H9 (cell line): ENCODE results near the gene KRTAP10-3. TPM values are rescaled to one million over a fixed set of nuclear protein-coding genes. Genes with fewer than 3 reads are reported as not detected.

ENCODE experiments used
- DNase-seq: peaks from one replicate; pipeline ENCODE4 v3.0.0-alpha.2; 2017
- H2AFZ ChIP-seq: one replicate; pipeline ENCODE4 v1.6.1; 2013; ENCODE audit warnings: mild to moderate bottlenecking, low read length, control low read depth, moderate library complexity
- H2AK5ac ChIP-seq: 2 replicates; pipeline ENCODE4 v1.6.1; 2013; ENCODE audit warnings: low read length, control low read depth, mixed read lengths; ENCODE audit not compliant: insufficient read length
- H2BK120ac ChIP-seq: one replicate; pipeline ENCODE4 v1.6.1; 2013; ENCODE audit warnings: low read depth, mild to moderate bottlenecking, low read length, control low read depth, inconsistent platforms; ENCODE audit not compliant: poor library complexity, severe bottlenecking
- H2BK12ac ChIP-seq: 2 replicates; pipeline ENCODE4 v1.6.1; 2013; ENCODE audit warnings: low read length, control low read depth, mixed read lengths, low read depth; ENCODE audit not compliant: insufficient read length
- H2BK15ac ChIP-seq: 2 replicates; pipeline ENCODE4 v1.6.1; 2013; ENCODE audit warnings: low read depth, low read length, control low read depth
- H2BK20ac ChIP-seq: one replicate; pipeline ENCODE4 v1.6.1; 2013; ENCODE audit warnings: low read depth, mild to moderate bottlenecking, low read length, control low read depth, inconsistent platforms; ENCODE audit not compliant: poor library complexity, severe bottlenecking
- H2BK5ac ChIP-seq: 2 replicates; pipeline ENCODE4 v1.6.1; 2013; ENCODE audit warnings: low read length, control low read depth, mixed read lengths; ENCODE audit not compliant: insufficient read length
- H3K14ac ChIP-seq: 2 replicates; pipeline ENCODE4 v1.6.1; 2013; ENCODE audit warnings: low read length, control low read depth; ENCODE audit not compliant: insufficient read depth
- H3K18ac ChIP-seq: 2 replicates; pipeline ENCODE4 v1.6.1; 2013; ENCODE audit warnings: low read depth, mild to moderate bottlenecking, mixed read lengths, low read length, control low read depth; ENCODE audit not compliant: insufficient read length
- H3K23ac ChIP-seq: 2 replicates; pipeline ENCODE4 v1.6.1; 2013; ENCODE audit warnings: low read length, control low read depth, mixed read lengths, low read depth; ENCODE audit not compliant: insufficient read length
- H3K23me2 ChIP-seq: 2 replicates; pipeline ENCODE4 v1.6.1; 2013; ENCODE audit warnings: low read depth, mild to moderate bottlenecking, mixed read lengths, low read length, control low read depth; ENCODE audit not compliant: insufficient read length, poor library complexity, severe bottlenecking
- H3K27ac ChIP-seq: 2 replicates; pipeline ENCODE4 v1.5.1; 2013; ENCODE audit warnings: low read length, control low read depth, mixed read lengths, low read depth; ENCODE audit not compliant: insufficient read length
- H3K27me3 ChIP-seq: 2 replicates; pipeline ENCODE4 v1.6.1; 2013; ENCODE audit warnings: low read length, control low read depth, inconsistent platforms; ENCODE audit not compliant: insufficient read depth
- H3K4ac ChIP-seq: 2 replicates; pipeline ENCODE4 v1.6.1; 2013; ENCODE audit warnings: low read depth, mild to moderate bottlenecking, control low read depth, inconsistent platforms, low read length, moderate library complexity
- H3K4me1 ChIP-seq: 2 replicates; pipeline ENCODE4 v1.6.1; 2013; ENCODE audit warnings: low read length, control low read depth, inconsistent platforms; ENCODE audit not compliant: insufficient read depth
- H3K4me2 ChIP-seq: 2 replicates; pipeline ENCODE4 v1.6.1; 2013; ENCODE audit warnings: low read length, control low read depth, mixed read lengths; ENCODE audit not compliant: insufficient read length, insufficient read depth
- H3K56ac ChIP-seq: 2 replicates; pipeline ENCODE4 v1.6.1; 2013; ENCODE audit warnings: low read depth, mild to moderate bottlenecking, mixed read lengths, low read length, control low read depth; ENCODE audit not compliant: insufficient read length
- H3K79me1 ChIP-seq: 2 replicates; pipeline ENCODE4 v1.6.1; 2013; ENCODE audit warnings: low read depth, mild to moderate bottlenecking, moderate library complexity, low read length, control low read depth, inconsistent platforms; ENCODE audit not compliant: insufficient read depth, poor library complexity, severe bottlenecking
- H3K79me2 ChIP-seq: 2 replicates; pipeline ENCODE4 v1.6.1; 2013; ENCODE audit warnings: low read length, control low read depth, inconsistent platforms; ENCODE audit not compliant: insufficient read depth
- H3K9ac ChIP-seq: 2 replicates; pipeline ENCODE4 v1.6.1; 2013; ENCODE audit warnings: low read length, control low read depth, mixed read lengths; ENCODE audit not compliant: insufficient read length; ENCODE audit errors: extremely low read depth
- H3K9me3 ChIP-seq: one replicate; pipeline ENCODE4 v1.6.1; 2013; ENCODE audit warnings: low read depth, low read length, inconsistent platforms; ENCODE audit not compliant: control insufficient read depth
- H3T11ph ChIP-seq: one replicate; pipeline ENCODE4 v1.6.1; 2013; ENCODE audit warnings: mild to moderate bottlenecking, low read length, control low read depth, inconsistent platforms
- H4K20me1 ChIP-seq: one replicate; pipeline ENCODE4 v1.6.1; 2013; ENCODE audit not compliant: control insufficient read depth, insufficient read length, insufficient read depth
- H4K5ac ChIP-seq: 2 replicates; pipeline ENCODE4 v1.6.1; 2013; ENCODE audit warnings: low read depth, mild to moderate bottlenecking, mixed read lengths, low read length, control low read depth; ENCODE audit not compliant: insufficient read length
- H4K8ac ChIP-seq: replicated peaks from 2 replicates; pipeline ENCODE4 v1.6.1; 2013; ENCODE audit warnings: low read length, control low read depth, mixed read lengths, low read depth; ENCODE audit not compliant: insufficient read length
- H4K91ac ChIP-seq: 2 replicates; pipeline ENCODE4 v1.6.1; 2013; ENCODE audit warnings: low read depth, mild to moderate bottlenecking, moderate library complexity, mixed read lengths, low read length, control low read depth; ENCODE audit not compliant: insufficient read length
- H3K27ac Mint-ChIP-seq, 3 experiments: 2 replicates in 2 of 3; 3 replicates in 1 of 3; pipeline ENCODE4 v1.8.0; 2020 to 2021; ENCODE audit warnings: mixed read lengths in 3 of 3, mild to moderate bottlenecking in 1 of 3, moderate library complexity in 1 of 3
- H3K27me3 Mint-ChIP-seq: 2 replicates; pipeline ENCODE4 v1.8.0; 2021; ENCODE audit warnings: low read depth, mild to moderate bottlenecking, moderate library complexity, mixed read lengths
- H3K36me3 Mint-ChIP-seq, 3 experiments: 2 replicates in 2 of 3; 3 replicates in 1 of 3; pipeline ENCODE4 v1.8.0; 2020 to 2021; ENCODE audit warnings: low read depth in 3 of 3, mixed read lengths in 3 of 3; ENCODE audit not compliant: insufficient read depth in 1 of 3
- H3K4me1 Mint-ChIP-seq, 2 experiments: 2 replicates each; pipeline ENCODE4 v1.8.0; 2020; ENCODE audit warnings: mixed read lengths in 2 of 2
- H3K4me3 Mint-ChIP-seq, 2 experiments: 2 replicates in 1 of 2; 3 replicates in 1 of 2; pipeline ENCODE4 v1.8.0; 2020 to 2021; ENCODE audit warnings: mild to moderate bottlenecking in 2 of 2, mixed read lengths in 2 of 2, moderate library complexity in 1 of 2
- H3K9me3 Mint-ChIP-seq, 2 experiments: 2 replicates in 1 of 2; 3 replicates in 1 of 2; pipeline ENCODE4 v1.8.0; 2020; ENCODE audit warnings: mild to moderate bottlenecking in 2 of 2, mixed read lengths in 2 of 2, moderate library complexity in 1 of 2
- CTCF ChIP-seq: fragments of 200-600 bp; sonication (generic); conservative IDR thresholded peaks from 3 replicates; pipeline ENCODE4 v1.8.0; 2021; ENCODE audit warnings: antibody characterized with exemption, mild to moderate bottlenecking
- whole genome bisulfite sequencing: extraction: QIAGEN DNeasy Blood & Tissue Kit; methylation state at CpG from one replicate; pipeline ENCODE4 v1.1.7; 2013; ENCODE audit warnings: missing lambda C conversion rate, low lambda C conversion rate, mixed read lengths; ENCODE audit not compliant: insufficient read length; ENCODE audit errors: extremely low coverage; 5-methylcytosine and 5-hydroxymethylcytosine counted together
- total RNA-seq: library from RNA; stranded (reverse); gene quantifications from 2 replicates; pipeline ENCODE4 v1.2.1, GENCODE V29; 2021

The KRTAP10-3 gene
- total RNA-seq, 1 experiment from 2014 or later: not detected

- no peak overlapping the region for H3K4me3 Mint-ChIP-seq
- no peak for TF ChIP-seq CTCF
- Histone ChIP-seq H3K27me3 (no peaks in the 10 kb centered on the region), H2BK120ac (no peak overlapping the region), H3K79me2 (no peaks in the 10 kb centered on the region), H3K27ac (no peak overlapping the region), H3K4me1 (no peaks in the 10 kb centered on the region), H2BK12ac (no peak overlapping the region), H3K4me2 (no peak overlapping the region), H3K9me3 (no peaks in the 10 kb centered on the region), H3K4ac (no peak overlapping the region), H4K20me1 (no peaks in the 10 kb centered on the region), H3K56ac (no peak overlapping the region), H2BK20ac (no peak overlapping the region), H2BK15ac (no peak overlapping the region), H3K23ac (no peak overlapping the region), H3K23me2 (no peaks in the 10 kb centered on the region), H3K14ac (no peak overlapping the region), H3K18ac (no peak overlapping the region), H3T11ph (no peak overlapping the region), H2AFZ (no peak overlapping the region), H4K5ac (no peak overlapping the region), H3K79me1 (no peaks in the 10 kb centered on the region), H4K8ac (no peak overlapping the region), H2AK5ac (no peak overlapping the region), H2BK5ac (no peak overlapping the region), H4K91ac (no peak overlapping the region), H3K9ac (no peak overlapping the region)
- peaks cover 3 to 33% (median 15%) of the 10 kb centered on the region in 3 experiments; a peak in 6 of 7 replicates for H3K36me3 Mint-ChIP-seq
- H3K4me1 Mint-ChIP-seq: peaks cover 9 to 24% of the 10 kb centered on the region in 2 experiments
- H3K9me3 Mint-ChIP-seq: peaks cover 24 to 30% of the 10 kb centered on the region in 2 experiments
- WGBS: no CpG with 5 or more reads among the region's 10 CpGs
- peaks cover 22% of the 10 kb centered on the region for H3K27me3 Mint-ChIP-seq
- no peak overlapping the region for H3K27ac Mint-ChIP-seq
- DNase-seq: no peak
Observed at GRCh38 chr21:44576025-44576420, 17.4 kb upstream of the KRTAP10-3 start.
